HepG2 (cell line): Measurements from ENCODE around the gene PHKA2. TPM values are rescaled to one million over a fixed set of nuclear protein-coding genes. Genes with fewer than 3 reads are reported as not detected.

Experiments used
- ATAC-seq: fragments of 200-7000 bp; cut with Tn5 transposase; 3 replicates; pipeline ENCODE4 v1.9.1; 2020; ENCODE audit warnings: mild to moderate bottlenecking, moderate library complexity
- BruUV-seq: library from RNA; stranded (reverse); fragments of 400-500 nt; replicated peaks from 2 replicates; lab custom pipeline; 2021; lab: Mats Ljungman, UMichigan
- CTCF ChIA-PET: fragments of 300-600 bp; formaldehyde crosslinking; extraction: SDS; loops from one replicate; lab custom pipeline; 2021; ENCODE audit warnings: low total read pairs, inconsistent platforms, low intra/inter-chr PET ratio; lab: Yijun Ruan, JAX
- POLR2A ChIA-PET: fragments of 350-600 bp; sonication (Branson Sonifier 250); formaldehyde crosslinking; loops from one replicate; lab custom pipeline; 2020; ENCODE audit warnings: antibody characterized with exemption, inconsistent platforms; lab: Yijun Ruan, JAX
- DNase-seq: peaks from one replicate; pipeline ENCODE4 v3.0.0-alpha.2; 2015; ENCODE audit warnings: low spot score
- FAIRE-seq: peaks from 3 replicates; lab custom pipeline; 2011; peaks lifted over from hg19 to GRCh38; lab: Jason Lieb, UNC
- H2AFZ ChIP-seq: one replicate; pipeline ENCODE4 v1.6.1; 2011; ENCODE audit warnings: low read length, inconsistent platforms
- H3K27ac ChIP-seq: fragments of 300-600 bp; 3 replicates; pipeline ENCODE4 v1.8.0; 2011; ENCODE audit warnings: mixed run types, mild to moderate bottlenecking, mixed read lengths, low read length, inconsistent platforms; ENCODE audit not compliant: insufficient read depth; ENCODE audit errors: extremely low read length
- H3K27me3 ChIP-seq, 2 experiments: fragments of 200-600 bp in 1 of 2; 2 replicates in 1 of 2; 3 replicates in 1 of 2; pipeline versions ENCODE4 v1.6.0 to v1.8.0; 2011; ENCODE audit warnings: low read length in 2 of 2, mild to moderate bottlenecking in 2 of 2, moderate library complexity in 2 of 2, inconsistent platforms in 1 of 2; ENCODE audit not compliant: insufficient read depth in 2 of 2, control insufficient read depth in 1 of 2
- H3K36me3 ChIP-seq, 2 experiments: fragments of 200-600 bp in 1 of 2; replicated peaks in 1 of 2; 2 replicates in 1 of 2; 3 replicates in 1 of 2; pipeline versions ENCODE4 v1.5.1 to v1.8.0; 2011; ENCODE audit warnings: low read length in 2 of 2, inconsistent platforms in 1 of 2; ENCODE audit not compliant: insufficient read depth in 2 of 2, control insufficient read depth in 1 of 2
- H3K4me1 ChIP-seq: 2 replicates; pipeline ENCODE4 v1.5.1; 2012; ENCODE audit warnings: low read length, inconsistent platforms; ENCODE audit not compliant: insufficient read depth
- H3K4me2 ChIP-seq: 2 replicates; pipeline ENCODE4 v1.6.0; 2011; ENCODE audit warnings: low read depth, low read length, inconsistent platforms
- H3K4me3 ChIP-seq, 3 experiments: fragments of 200-600 bp in 1 of 3; sonication (generic), shearing (Covaris generic) in 1 of 3; replicated peaks in 1 of 3; 2 replicates each; pipeline ENCODE4 v1.5.1; 2011 to 2016; ENCODE audit warnings: low read length in 3 of 3, inconsistent platforms in 2 of 3, low read depth in 2 of 3, mild to moderate bottlenecking in 2 of 3, control low read depth in 1 of 3, mixed read lengths in 1 of 3; ENCODE audit not compliant: insufficient read depth in 1 of 3
- H3K79me2 ChIP-seq: one replicate; pipeline ENCODE4 v1.6.1; 2011; ENCODE audit warnings: low read length, inconsistent platforms; ENCODE audit not compliant: insufficient read depth
- H3K9ac ChIP-seq: 2 replicates; pipeline ENCODE4 v1.6.0; 2011; ENCODE audit warnings: mild to moderate bottlenecking, low read depth, low read length, inconsistent platforms; ENCODE audit not compliant: insufficient read depth
- H3K9me3 ChIP-seq: 2 replicates; pipeline ENCODE4 v1.5.1; 2012; ENCODE audit warnings: mild to moderate bottlenecking, low read length
- H4K20me1 ChIP-seq: 2 replicates; pipeline ENCODE4 v1.6.0; 2011; ENCODE audit warnings: inconsistent platforms, mild to moderate bottlenecking, low read length, moderate library complexity; ENCODE audit not compliant: insufficient read depth
- HIVEP1 ChIP-seq: sonication (generic); formaldehyde crosslinking; IDR thresholded peaks from 2 replicates; pipeline ENCODE4 v1.4.0; 2020; ENCODE audit warnings: mild to moderate bottlenecking, missing genetic modification reagents
- KIAA2018 ChIP-seq: sonication (generic); formaldehyde crosslinking; IDR thresholded peaks from 2 replicates; pipeline ENCODE4 v1.5.0; 2020; ENCODE audit warnings: mild to moderate bottlenecking, missing genetic modification reagents, borderline replicate concordance
- NR3C1 ChIP-seq: sonication (generic); formaldehyde crosslinking; IDR thresholded peaks from 2 replicates; pipeline ENCODE4 v1.4.0; 2020; ENCODE audit warnings: missing genetic modification reagents
- RBAK ChIP-seq: sonication (generic); formaldehyde crosslinking; IDR thresholded peaks from 2 replicates; pipeline ENCODE4 v1.5.1; 2020; ENCODE audit warnings: mild to moderate bottlenecking, missing genetic modification reagents
- ZGPAT ChIP-seq: IDR thresholded peaks from 2 replicates; pipeline ENCODE4 v1.6.1; 2016; ENCODE audit warnings: mild to moderate bottlenecking
- ZNF160 ChIP-seq: sonication (generic); formaldehyde crosslinking; IDR thresholded peaks from 2 replicates; pipeline ENCODE4 v1.8.0; 2022; ENCODE audit warnings: mild to moderate bottlenecking, inconsistent platforms, missing genetic modification reagents
- ZNF460 ChIP-seq: sonication (generic); formaldehyde crosslinking; IDR thresholded peaks from 2 replicates; pipeline ENCODE4 v1.5.1; 2020; ENCODE audit warnings: missing genetic modification reagents, mild to moderate bottlenecking, borderline replicate concordance
- ZNF484 ChIP-seq: sonication (generic); formaldehyde crosslinking; IDR thresholded peaks from 2 replicates; pipeline ENCODE4 v1.5.1; 2020; ENCODE audit warnings: mild to moderate bottlenecking, low read depth, missing genetic modification reagents, borderline replicate concordance
- ZNF503 ChIP-seq: sonication (generic); formaldehyde crosslinking; IDR thresholded peaks from 2 replicates; pipeline ENCODE4 v1.4.0; 2020; ENCODE audit warnings: missing genetic modification reagents
- ZNF564 ChIP-seq: sonication (generic); formaldehyde crosslinking; IDR thresholded peaks from 2 replicates; pipeline ENCODE4 v1.8.1; 2023; ENCODE audit warnings: mild to moderate bottlenecking, missing genetic modification reagents
- WGBS: methylation state at CpG from one replicate; pipeline ENCODE4 v1.1.6; 2017; ENCODE audit warnings: low lambda C conversion rate; 5-methylcytosine and 5-hydroxymethylcytosine counted together
- in situ Hi-C: cut with HindIII; loops from 2 replicates; pipeline ENCODE4 v1.10.0; 2017; ENCODE audit warnings: low pct_unique_long_range_greater_than_20kb; ENCODE audit not compliant: extremely low pct_ligation_motif_present
- intact Hi-C: fragments of 100-400 bp; cut with micrococcal nuclease; formaldehyde crosslinking; loops from one replicate; pipeline ENCODE4 v1.10.0; 2022; ENCODE audit not compliant: unreplicated experiment
- polyA plus RNA-seq, 8 experiments: library from polyadenylated mRNA; depleted of rRNA in 3 of 8; stranded (reverse) in 7 of 8; unstranded in 1 of 8; fragments of >200 nt; fragmentation: Illumina TruSeq in 4 of 8; extraction: Trizol in 4 of 8; gene quantifications; 2 replicates each; pipeline versions ENCODE4 v1.2.1 to v1.2.3, GENCODE V29; 2011 to 2016; ENCODE audit warnings: low read depth in 4 of 8, missing spikeins in 1 of 8, mixed read lengths in 1 of 8; ENCODE audit not compliant: insufficient read depth in 1 of 8
- total RNA-seq, 5 experiments: library from RNA; depleted of rRNA; stranded (reverse); fragments of >200 nt; fragmentation: Illumina TruSeq; extraction: Trizol; gene quantifications; 2 replicates each; pipeline ENCODE4 v1.2.3, GENCODE V29; 2016; ENCODE audit warnings: low read depth in 1 of 5

PHKA2 gene
- total and polyA plus RNA-seq, 2 of the 13 experiments (the other 11 are each of a cell fraction or from before 2014, with no cell fraction given), result 20.5 to 273 TPM

- peaks cover 4 to 23% of the 10 kb centered on the region in 2 experiments for H3K36me3 ChIP-seq
- WGBS, result 97% methylated on average over 4 of the region's 18 CpGs
- TF ChIP-seq NR3C1 (no peak), RBAK (CRISPR knock-in tag) (no peak), ZNF484 (CRISPR knock-in tag) (no peak), HIVEP1 (CRISPR knock-in tag) (no peak), ZNF564 (no peak), ZNF160 (CRISPR knock-in tag) (no peak), KIAA2018 (CRISPR knock-in tag) (no peak), ZNF460 (CRISPR knock-in tag) (no peak), ZNF503 (CRISPR knock-in tag) (no peak), ZGPAT (CRISPR knock-in tag) (no peak)
- in situ Hi-C loops (loop anchor here (25.0 kb wide), 1 partner anchor 283 kb away; no protein-coding TSS in a partner anchor), intact Hi-C loops (no loop called here)
- no TSS peak for BruUV-seq
- no peaks in the 10 kb centered on the region for H3K79me2 ChIP-seq
- FAIRE-seq (no peak), DNase-seq (no peak), ATAC-seq (no peak)
- no peak overlapping the region for H3K4me3 ChIP-seq
- no peak overlapping the region for H2AFZ ChIP-seq
- no peaks in the 10 kb centered on the region for H3K4me1 ChIP-seq
- H3K4me2 ChIP-seq, result no peak overlapping the region
- H3K9me3 ChIP-seq, result no peaks in the 10 kb centered on the region
- no peaks in the 10 kb centered on the region for H3K27me3 ChIP-seq
- no peak overlapping the region for H3K9ac ChIP-seq
- ChIA-PET POLR2A (no interaction called here), CTCF (no interaction called here)
- no peak overlapping the region for H3K27ac ChIP-seq
- H4K20me1 ChIP-seq, result no peaks in the 10 kb centered on the region
Measured at GRCh38 chrX:18895189-18895951, 88.5 kb downstream of the PHKA2 start.
